Stimulated activated CD4-positive, alpha-beta T cell treated with anti-CD3 and anti-CD28 coated beads, TNF-alpha, amount 100 ng/mL, for 48 hours (primary cell): Measurements from ENCODE around the gene HSPB9.
A peak's percentile ranks its signal among the peaks of the same experiment; 100 is the strongest.

Source experiments
- DNase-seq, 3 donors: peaks; one replicate each; pipeline ENCODE4 v3.0.0-alpha.2; 2020; ENCODE audit warnings: low read depth in 3 of 3

HSPB9 gene, protein sequence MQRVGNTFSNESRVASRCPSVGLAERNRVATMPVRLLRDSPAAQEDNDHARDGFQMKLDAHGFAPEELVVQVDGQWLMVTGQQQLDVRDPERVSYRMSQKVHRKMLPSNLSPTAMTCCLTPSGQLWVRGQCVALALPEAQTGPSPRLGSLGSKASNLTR

GRCh38 chr17:42122371-42123303 is at the start of gene HSPB9:
Gene HSPB9, plus strand, starts transcription at chr17:42122804. Its CDS starts 47 bp downstream, at chr17:42122851.
- DNase-seq, result no peak

DNA sequence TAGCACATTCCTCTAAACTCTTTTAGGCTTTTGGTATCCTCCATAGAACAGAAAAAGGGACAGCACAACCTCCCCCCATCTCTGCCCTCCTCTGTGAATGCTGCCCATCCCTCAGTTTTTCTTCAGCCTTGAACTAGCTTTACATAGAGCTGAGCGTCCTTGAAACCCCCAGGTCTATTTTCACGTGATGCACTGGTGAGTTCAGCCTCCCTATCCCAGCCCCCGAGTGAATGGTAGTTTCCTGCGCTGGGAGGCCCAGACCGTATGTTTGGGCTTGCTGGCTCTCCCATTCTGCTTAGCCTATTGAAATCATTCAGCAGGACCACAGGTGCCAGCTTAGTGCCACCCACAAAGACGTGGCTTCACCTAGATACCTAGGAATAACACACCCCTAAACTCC is 46.8 kb upstream of the HSPB9 start:
- DNase-seq, result no peak

- DNase-seq, result no peak
These were observed 45.6 kb upstream of the HSPB9 start for GRCh38 chr17:42076797-42077559.

GRCh38 chr17:42077755-42078154 is 44.8 kb upstream of the HSPB9 start:
- no peak for DNase-seq

DNA sequence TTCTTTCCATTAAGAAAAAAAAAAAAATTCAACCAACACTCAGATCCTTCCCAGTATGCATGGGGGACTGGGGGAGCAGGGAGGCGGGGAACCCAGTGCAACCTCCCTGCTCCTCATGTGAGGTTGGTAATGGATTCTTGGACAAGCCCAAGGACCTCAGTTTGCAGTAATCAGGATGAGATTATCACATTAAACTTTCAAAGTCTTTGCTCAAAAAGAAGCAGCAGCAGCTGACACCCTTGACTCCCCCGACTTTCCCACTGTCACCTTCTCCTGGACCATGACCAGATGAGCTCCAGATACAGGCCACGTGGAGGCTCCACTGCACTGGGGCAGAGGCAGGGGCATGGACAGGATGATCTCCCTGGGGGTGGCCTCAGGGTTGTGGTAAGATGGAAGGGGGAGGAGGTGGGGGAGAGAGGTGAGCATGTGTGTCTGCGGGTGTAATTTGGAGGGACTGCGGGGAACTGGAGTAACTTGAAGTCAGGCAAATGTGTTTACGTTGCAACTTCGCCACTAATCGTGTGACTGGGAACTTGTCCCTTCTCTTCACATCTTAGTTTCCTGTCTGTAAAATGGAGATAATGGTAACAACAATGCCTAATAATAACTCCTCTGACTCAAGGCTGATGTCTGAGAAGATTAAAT is 44.1 kb upstream of the HSPB9 start:
- no peak for DNase-seq

DNA sequence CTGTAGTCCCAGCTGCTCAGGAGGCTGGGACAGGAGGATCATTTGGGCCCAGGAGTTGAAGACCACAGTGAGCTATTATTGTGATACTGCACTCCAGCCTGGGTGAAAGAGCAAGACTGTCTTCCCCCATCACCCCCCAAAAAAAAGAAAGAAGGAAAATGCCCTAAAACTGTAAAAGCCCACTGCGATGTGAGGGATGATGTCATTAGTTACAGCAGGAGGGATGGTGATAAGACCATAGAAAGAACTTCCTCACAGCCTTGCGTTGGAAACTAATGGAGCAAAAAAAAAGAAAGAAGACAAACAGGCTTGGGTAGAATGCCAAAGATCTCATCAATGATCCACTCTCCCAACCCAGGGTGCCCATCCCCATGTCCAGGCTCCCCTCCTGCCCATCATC is 43.1 kb upstream of the HSPB9 start:
- no peak for DNase-seq

- no peak for DNase-seq
These were observed 41.0 kb upstream of the HSPB9 start for GRCh38 chr17:42081516-42082129.

DNA sequence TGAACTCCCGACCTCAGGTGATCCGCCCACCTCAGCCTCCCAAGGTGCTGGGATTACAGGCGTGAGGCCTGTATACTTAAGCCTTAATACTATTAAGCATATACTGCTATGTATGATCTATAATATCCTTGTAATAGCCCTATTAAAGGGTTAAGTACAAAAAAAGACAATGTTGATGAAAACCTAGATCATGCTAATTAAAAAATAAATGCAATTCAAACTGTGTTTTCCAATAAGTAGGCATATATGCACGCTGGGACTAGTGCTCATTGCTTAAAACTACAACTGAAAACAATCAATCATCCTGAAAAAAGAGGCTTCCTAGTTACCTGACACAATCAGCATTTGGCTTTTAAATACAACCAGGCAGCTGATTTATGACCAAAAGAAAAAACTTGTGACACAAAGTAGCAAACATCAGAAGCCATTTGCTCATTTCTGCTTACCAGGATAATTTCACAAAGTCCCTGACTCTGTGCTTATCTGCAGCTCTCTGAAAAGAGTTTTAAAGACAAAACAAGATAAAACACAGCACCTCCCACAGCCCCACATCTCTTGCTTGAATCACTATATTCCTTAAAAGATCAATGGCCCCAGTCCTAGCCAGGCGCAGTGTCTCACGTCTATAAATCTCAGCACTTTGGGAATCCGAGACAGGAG is 35.4 kb upstream of the HSPB9 start:
- no peak for DNase-seq

- no peak for DNase-seq
These were observed 34.6 kb upstream of the HSPB9 start for GRCh38 chr17:42087736-42088705.

DNA sequence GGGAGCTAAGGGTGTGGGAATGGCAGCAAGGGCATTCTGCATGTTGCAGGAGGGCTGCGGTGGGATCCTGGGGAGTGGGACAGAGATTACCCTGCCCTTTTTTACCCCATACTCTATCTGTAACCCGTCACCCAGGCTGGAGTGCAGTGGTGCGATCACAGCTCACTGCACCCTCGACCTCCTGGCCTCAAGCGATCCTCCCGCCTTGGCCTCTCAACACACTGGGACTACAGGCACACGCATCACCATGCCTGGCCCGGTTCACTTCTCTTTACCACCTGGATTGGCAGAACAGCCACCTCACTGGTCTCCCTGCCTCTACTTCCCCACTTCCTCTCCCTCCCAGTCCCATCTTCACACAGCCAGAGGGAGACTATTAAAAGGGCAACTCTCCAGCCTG is 33.9 kb upstream of the HSPB9 start:
- no peak for DNase-seq

DNA sequence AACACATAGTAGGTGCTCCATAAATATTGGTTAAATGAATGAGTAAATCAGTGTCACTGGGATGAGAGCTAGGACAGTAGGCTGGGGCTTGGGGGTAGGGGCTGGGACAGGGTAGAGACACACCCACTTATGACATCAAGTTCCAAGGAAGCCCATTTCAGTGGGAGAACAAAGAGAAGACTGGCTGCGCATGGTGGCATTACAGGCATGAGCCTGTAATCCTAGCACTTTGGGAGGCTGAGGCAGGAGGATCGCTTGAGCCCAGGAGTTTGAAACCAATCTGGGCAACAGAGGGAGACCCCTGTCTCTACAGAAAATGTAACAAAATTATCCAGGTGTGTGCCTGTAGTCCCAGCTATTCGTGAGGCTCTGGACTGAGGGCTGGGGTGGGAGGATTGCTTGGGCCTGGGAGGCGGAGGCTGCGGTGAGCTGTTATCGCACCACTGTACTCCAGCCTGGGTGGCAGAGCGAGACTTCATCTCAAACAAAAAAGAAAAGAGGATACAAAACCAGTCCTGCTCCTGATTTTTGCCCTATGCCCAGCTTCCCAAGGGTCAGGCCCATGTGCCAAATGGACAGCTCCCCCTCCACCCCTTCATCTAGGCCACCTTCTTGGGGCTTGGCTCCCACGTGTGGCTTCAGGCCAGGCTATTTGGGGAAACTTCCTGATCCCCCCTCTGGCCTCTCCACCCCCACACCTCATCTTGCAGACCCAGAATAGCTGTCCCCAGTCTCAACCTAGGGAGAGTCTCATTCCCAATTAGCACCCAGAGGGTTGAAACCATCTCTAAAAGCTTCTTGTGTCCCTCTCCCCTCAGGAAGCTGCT is 31.4 kb upstream of the HSPB9 start:
- no peak for DNase-seq

GRCh38 chr17:42092939-42093338 is 29.7 kb upstream of the HSPB9 start:
- no peak for DNase-seq

DNA sequence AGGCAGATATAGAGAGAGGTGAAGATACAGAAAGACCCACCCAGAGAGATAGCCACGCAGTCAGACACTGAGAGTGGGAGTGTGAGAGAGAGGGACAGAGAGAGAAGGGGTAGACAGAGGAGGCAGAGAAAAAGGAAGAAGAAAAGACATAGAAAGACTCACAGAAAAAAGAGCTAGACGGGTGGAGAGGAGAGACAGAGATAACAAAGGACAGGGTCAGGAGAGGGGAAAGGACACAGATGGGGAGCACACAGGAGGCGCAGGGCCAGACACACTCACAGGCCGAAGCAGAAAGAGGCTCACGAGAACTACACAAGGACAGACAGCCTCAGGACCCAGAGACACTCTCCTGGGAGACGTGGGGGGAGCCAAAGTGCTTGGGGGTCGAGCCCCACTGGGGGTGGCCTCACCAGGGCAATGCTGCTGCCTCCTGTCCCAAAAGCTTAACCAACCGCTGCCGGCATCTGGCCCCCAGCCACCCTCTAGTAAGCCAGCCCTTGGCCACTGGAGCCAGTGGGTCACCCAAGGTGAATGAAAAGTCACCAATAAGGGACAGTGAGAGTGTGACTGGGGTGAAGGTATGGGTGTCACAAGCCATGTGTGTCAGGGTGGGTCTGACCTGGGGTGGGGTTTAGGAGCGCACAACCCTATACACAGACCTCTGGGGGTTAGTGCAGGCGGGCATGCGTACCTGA is 28.1 kb upstream of the HSPB9 start:
- DNase-seq, result no peak

GRCh38 chr17:42096360-42097111 is 26.1 kb upstream of the HSPB9 start:
- DNase-seq, result no peak

DNA sequence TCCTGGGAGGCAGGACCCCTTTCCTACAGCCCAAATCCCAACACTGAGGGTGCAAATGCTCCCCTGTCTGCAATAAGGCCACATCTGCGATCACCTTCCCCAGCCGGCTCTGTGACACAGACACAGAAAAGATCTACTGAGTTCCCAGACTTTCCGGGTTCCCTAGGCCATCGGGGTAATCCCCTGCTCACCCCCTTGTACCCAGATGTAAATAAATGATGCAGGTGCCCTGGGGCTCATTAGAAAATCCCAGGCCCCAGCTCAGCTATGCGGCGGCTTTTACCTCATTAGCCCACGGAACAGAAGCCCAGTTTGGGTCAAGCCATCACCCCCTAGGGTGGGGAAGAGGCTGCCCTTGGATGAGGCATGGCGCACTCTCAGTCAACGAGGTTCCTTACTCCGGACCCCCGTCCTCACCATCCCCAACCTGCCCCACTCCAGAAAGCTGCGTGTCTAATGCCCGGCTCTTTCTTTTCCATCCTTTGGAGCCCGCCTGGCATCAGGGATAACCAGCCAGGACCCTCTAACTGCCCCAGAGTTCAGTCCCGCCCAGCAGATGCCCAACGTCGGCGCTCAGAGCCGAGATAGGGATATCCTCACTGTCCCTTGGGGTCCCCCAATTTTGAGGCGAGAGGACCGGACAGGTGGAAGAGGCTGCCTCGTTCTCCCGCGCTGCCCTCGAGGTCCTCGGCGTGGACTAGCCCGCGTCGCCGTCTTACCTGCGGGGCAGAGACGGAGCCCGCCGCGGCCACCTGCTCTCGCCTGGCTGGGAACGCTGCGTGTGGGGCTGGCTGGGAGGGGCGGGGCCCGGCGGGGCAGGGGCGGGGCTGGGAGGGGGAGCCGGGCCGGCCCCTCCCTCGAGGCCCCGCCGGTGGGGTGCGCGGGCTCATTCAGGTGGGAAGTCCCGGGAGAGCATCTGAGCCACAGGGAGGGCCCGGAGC is 24.6 kb upstream of the HSPB9 start, which contains the start of gene ZNF385C:
Gene ZNF385C, minus strand, starts transcription at position 783 of the 941 bp plus-strand sequence. CDS start 35,417 bp downstream, outside the sequence.
- peak in 1 of 3 donors; percentile 45 for DNase-seq

DNA sequence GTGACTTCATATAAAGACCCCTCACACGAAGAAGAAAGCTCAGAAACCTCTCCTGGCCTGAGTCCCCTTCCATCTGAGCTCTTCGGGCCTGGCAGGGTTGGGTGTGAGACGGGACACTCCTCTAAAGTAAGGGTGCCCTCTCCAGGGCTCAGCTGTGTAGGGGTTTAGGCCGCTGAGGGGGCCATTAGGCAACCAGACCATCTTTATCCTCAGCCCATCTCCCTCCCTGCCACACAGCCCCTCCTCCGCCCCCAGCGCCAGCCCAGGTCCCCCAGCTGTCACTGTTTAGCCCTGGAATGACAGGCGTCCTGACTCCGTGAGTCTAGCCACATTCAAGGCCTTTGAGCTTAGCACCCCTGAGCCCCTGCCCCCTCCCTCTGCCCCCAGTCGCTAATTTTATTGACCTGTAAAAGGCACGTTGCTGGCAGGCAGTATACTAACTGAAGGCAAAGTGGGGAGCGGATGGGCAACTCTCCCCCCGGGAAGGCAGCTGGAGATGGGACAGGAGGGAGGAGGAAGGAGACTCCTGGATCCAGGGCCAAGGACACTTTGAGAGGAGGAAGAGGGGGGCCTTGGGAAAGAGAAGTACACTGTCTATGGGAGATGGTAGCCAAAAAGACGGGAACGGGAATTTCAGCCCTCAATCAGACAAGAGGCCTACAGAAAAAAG is 23.7 kb upstream of the HSPB9 start:
- DNase-seq, result no peak
